ENCODE data around the gene LRRC25.

DNA sequence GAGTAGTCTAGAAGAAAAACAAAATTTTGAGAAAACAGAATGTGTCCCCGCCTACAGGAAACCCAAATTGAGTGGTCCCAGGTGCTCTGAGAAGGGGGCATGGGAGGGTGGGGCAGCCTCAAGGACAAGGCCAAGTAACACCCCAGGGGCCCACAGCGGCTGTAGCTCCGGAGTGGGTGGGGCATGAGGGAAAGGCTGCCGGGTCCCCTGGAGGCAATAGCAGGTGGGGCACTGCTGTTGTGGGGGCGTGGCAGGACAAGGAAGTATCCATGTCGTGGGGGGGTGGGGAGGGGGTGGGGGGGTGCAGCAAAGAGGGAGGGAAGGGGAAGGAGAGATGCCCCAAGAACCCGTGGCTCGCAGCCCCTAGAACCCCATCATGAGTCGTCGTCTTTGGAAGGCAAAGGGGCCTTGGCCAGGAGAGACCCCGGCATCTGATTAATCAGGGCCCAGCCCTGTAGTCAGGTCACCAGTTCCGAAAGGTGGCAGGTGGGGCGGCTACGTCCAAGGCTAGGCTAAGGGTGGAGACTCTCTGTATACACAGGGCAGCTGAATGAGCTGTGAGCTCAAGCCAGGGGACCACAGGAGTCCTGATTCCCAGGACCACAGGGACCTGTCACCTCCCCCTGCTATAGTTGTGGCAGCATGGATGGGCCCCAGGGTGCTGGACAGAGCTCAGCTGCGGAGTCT is 48.0 kb upstream of the LRRC25 start:
- TF ChIP-seq CTCF (IDR thresholded peaks at IDR 0.05): no peak
- no peak for TF ChIP-seq JUNB (IDR thresholded peaks at IDR 0.05)
- no peak for TF ChIP-seq REST (IDR thresholded peaks at IDR 0.05)
- no peak for TF ChIP-seq POLR2A (IDR thresholded peaks at IDR 0.05; ENCODE audit: low read length)
- TF ChIP-seq RAD21 (conservative IDR thresholded peaks at IDR 0.05 in 1 of 2, IDR thresholded peaks at IDR 0.05 in 1 of 2): no peak
- no peak for TF ChIP-seq MYC (IDR thresholded peaks at IDR 0.05; ENCODE audit: borderline replicate concordance, low read length)
- no peak for TF ChIP-seq JUN (IDR thresholded peaks at IDR 0.05)
- TF ChIP-seq KDM5A (IDR thresholded peaks at IDR 0.05): no peak
- no peak for TF ChIP-seq POLR2AphosphoS2 (conservative IDR thresholded peaks at IDR 0.05; ENCODE audit: low read length)
- TF ChIP-seq RCOR1 (IDR thresholded peaks at IDR 0.05; ENCODE audit: low read depth, low read length): no peak
- TF ChIP-seq CEBPB (IDR thresholded peaks at IDR 0.05): no peak
- TF ChIP-seq TP53 (CRISPR knock-in tag; IDR thresholded peaks at IDR 0.05): no peak
- no peak for TF ChIP-seq CBX8 (IDR thresholded peaks at IDR 0.05)

Data from A549 (cell line).